WI38 (cell line): ENCODE results near the gene CNGA3.

Source experiments
- H3K4me3 ChIP-seq: 2 replicates; pipeline ENCODE4 v1.5.1; 2011; ENCODE audit warnings: low read depth, mild to moderate bottlenecking, control low read depth, low read length
- CTCF ChIP-seq: IDR thresholded peaks from 2 replicates; pipeline ENCODE4 v1.5.1; 2012; ENCODE audit warnings: low read depth, mild to moderate bottlenecking, control low read depth, low read length

Gene CNGA3

DNA sequence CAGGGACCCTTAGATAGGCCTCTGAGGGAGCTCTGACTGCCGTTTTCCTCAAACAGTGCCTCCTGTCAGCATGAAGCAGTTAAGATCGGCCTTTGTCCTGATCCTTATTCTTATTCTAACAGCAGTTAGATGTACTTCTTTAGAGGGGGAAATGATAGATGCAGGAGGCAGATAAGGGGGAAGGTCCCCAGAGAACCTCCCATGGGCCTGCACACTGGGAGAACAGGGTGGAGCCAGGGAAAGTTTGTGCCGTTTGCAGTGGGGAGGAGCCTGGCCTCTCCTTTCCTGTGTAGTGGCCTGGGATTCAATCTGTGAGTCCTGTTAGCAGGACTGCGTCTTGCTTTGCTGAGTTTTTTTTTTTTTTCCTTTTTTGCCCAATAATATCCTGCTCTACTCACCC, 90.5 kb downstream of the CNGA3 start:
- H3K4me3 ChIP-seq, result no peak overlapping the region

GRCh38 chr2:98438190-98439133, 92.2 kb downstream of the CNGA3 start:
- H3K4me3 ChIP-seq, result no peak overlapping the region
- TF ChIP-seq CTCF, result no peak

More for the DNA sequence above, 90.5 kb downstream of the CNGA3 start:
- no peak for TF ChIP-seq CTCF

DNA sequence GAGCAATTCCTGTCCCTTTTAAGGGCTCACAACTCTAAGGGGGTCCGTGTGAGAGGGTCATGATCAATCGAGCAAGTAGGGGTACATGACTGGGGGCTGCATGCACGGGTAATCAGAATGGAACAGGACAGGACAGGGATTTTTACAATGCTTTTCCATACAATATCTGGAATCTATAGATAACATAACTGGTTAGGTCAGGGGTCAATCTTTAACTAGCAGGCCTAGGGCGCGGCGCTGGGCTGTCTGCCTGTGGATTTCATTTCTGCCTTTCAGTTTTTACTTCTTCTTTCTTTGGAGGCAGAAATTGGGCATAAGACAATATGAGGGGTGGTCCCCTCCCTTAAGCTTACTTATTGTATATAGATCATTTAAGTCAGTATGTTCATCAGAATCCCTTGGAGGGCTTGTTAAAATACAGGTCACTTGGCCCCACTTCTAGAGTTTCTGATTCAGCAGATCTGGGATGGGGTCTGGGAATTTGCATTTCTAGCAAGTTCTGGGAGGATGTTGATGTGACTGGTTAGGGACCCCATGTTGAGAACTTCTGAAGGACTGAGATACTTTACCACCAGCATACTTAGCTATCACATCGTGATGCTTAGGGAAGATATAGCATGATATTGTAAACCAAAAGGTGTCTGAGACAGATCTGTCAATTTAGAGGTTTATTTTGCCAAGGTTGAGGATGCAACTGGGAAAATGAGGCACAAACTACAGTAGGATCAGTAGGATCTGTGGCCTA, 95.6 kb downstream of the CNGA3 start:
- TF ChIP-seq CTCF, result no peak
- H3K4me3 ChIP-seq, result no peak overlapping the region

GRCh38 chr2:98442488-98442887, 96.2 kb downstream of the CNGA3 start:
- no peak overlapping the region for H3K4me3 ChIP-seq
- no peak for TF ChIP-seq CTCF

GRCh38 chr2:98444436-98445176, 98.3 kb downstream of the CNGA3 start, which contains the start of gene INPP4A:
Gene INPP4A (plus strand): TSS chr2:98444858. CDS start chr2:98520049, 75,191 bp downstream.
- no peak for TF ChIP-seq CTCF

GRCh38 chr2:98445177-98445682, 99.0 kb downstream of the CNGA3 start:
- H3K4me3 ChIP-seq, result peak overlapping the region; percentile 79
- no peak for TF ChIP-seq CTCF

More at GRCh38 chr2:98444436-98445176, 98.3 kb downstream of the CNGA3 start, which contains the start of gene INPP4A:
- H3K4me3 ChIP-seq, result peak within 1 kb of the TSS; percentile 79
